HL-60 (cell line): ENCODE results near the gene SPIRE2.

Experiments
- DNase-seq, 2 experiments: peaks; one replicate each; pipeline ENCODE4 v3.0.0-alpha.2; 2010 to 2020; ENCODE audit warnings: low read depth in 1 of 2, low spot score in 1 of 2
- H3K27ac ChIP-seq: fragments of 250-450 bp; sonication (Bioruptor Pico); replicated peaks from 2 replicates; pipeline ENCODE4 v1.5.1; 2020; ENCODE audit warnings: mild to moderate bottlenecking, moderate library complexity
- H3K27me3 ChIP-seq: fragments of 250-450 bp; sonication (Bioruptor Pico); 2 replicates; pipeline ENCODE4 v1.5.1; 2021; ENCODE audit warnings: mild to moderate bottlenecking, moderate library complexity; ENCODE audit not compliant: insufficient read depth, poor library complexity, severe bottlenecking
- H3K4me3 ChIP-seq: replicated peaks from 2 replicates; pipeline ENCODE4 v1.5.1; 2011; ENCODE audit warnings: mild to moderate bottlenecking, control low read depth, low read length; ENCODE audit not compliant: insufficient read depth
- CTCF ChIP-seq: IDR thresholded peaks from one replicate; pipeline ENCODE4 v1.5.1; 2011; ENCODE audit warnings: low read length, control low read depth, inconsistent platforms; ENCODE audit not compliant: insufficient read depth
- GABPA ChIP-seq: IDR thresholded peaks from 2 replicates; pipeline ENCODE4 v1.6.1; 2012; ENCODE audit warnings: low read depth
- POLR2AphosphoS5 ChIP-seq: IDR thresholded peaks from 2 replicates; pipeline ENCODE4 v1.6.1; 2012; ENCODE audit warnings: low read depth
- REST ChIP-seq: IDR thresholded peaks from 2 replicates; pipeline ENCODE4 v1.6.1; 2012; ENCODE audit warnings: low read depth; ENCODE audit not compliant: insufficient replicate concordance
- SPI1 ChIP-seq: IDR thresholded peaks from 2 replicates; pipeline ENCODE4 v1.6.1; 2012; ENCODE audit warnings: low read depth, mild to moderate bottlenecking, borderline replicate concordance

SPIRE2 gene

GRCh38 chr16:89860747-89861304, 32.6 kb downstream of the SPIRE2 start:
- peak in 1 of 2 experiments; percentile 32 for DNase-seq
- Histone ChIP-seq H3K4me3 (no peak overlapping the region), H3K27me3 (no peaks in the 10 kb centered on the region), H3K27ac (no peak overlapping the region)
- no peak for TF ChIP-seq REST
- peak; percentile 48 for TF ChIP-seq CTCF
- no peak for TF ChIP-seq GABPA

- Histone ChIP-seq H3K27me3 (no peaks in the 10 kb centered on the region), H3K4me3 (no peak overlapping the region), H3K27ac (no peak overlapping the region)
- DNase-seq: no peak
- TF ChIP-seq POLR2AphosphoS5 (no peak), REST (no peak), CTCF (no peak), SPI1 (no peak), GABPA (no peak)
These were observed 33.4 kb downstream of the SPIRE2 start for GRCh38 chr16:89861648-89862047.

- no peak overlapping the region for H3K4me3 ChIP-seq
- no peaks in the 10 kb centered on the region for H3K27me3 ChIP-seq
- TF ChIP-seq REST (no peak), CTCF (no peak), POLR2AphosphoS5 (no peak), SPI1 (no peak), GABPA (no peak)
- DNase-seq: no peak
- no peak overlapping the region for H3K27ac ChIP-seq
These were observed 34.5 kb downstream of the SPIRE2 start for GRCh38 chr16:89862732-89863131.
